Measurements from ENCODE around the gene RPL34.

RPL34 gene

GRCh38 chr4:108620101-108620932, at the start of gene RPL34:
Gene RPL34 (plus strand): TSS chr4:108620576. CDS start chr4:108621960, 1,384 bp downstream.
- TF ChIP-seq NFIC (IDR thresholded peaks at IDR 0.05): no peak
- no peak for TF ChIP-seq EP300 (IDR thresholded peaks at IDR 0.05; ENCODE audit: borderline replicate concordance)
- TF ChIP-seq USF1 (IDR thresholded peaks at IDR 0.05): no peak
- peak; percentile 89 for TF ChIP-seq CREB1 (IDR thresholded peaks at IDR 0.05; ENCODE audit: low read depth)
- TF ChIP-seq REST (IDR thresholded peaks at IDR 0.05; ENCODE audit: low read depth): no peak
- TF ChIP-seq MAX (IDR thresholded peaks at IDR 0.05): peak; percentile 79; the same call in 1 of the 2 replicates
- peak; percentile 97 for TF ChIP-seq YY1 (IDR thresholded peaks at IDR 0.05; ENCODE audit: low read depth)
- TF ChIP-seq TAF1 (IDR thresholded peaks at IDR 0.05; ENCODE audit: low read depth): peak; percentile 99
- TF ChIP-seq CEBPB (IDR thresholded peaks at IDR 0.05): peak; percentile 62
- TF ChIP-seq EGR1 (IDR thresholded peaks at IDR 0.05): peak; percentile 82
- no peak; the same call in 1 of the 2 replicates for TF ChIP-seq TEAD4 (IDR thresholded peaks at IDR 0.05)
- no peak for TF ChIP-seq RAD21 (IDR thresholded peaks at IDR 0.05; ENCODE audit: low read depth)
- peak; percentile 65 for TF ChIP-seq TCF12 (IDR thresholded peaks at IDR 0.05; ENCODE audit: low read depth)

- TF ChIP-seq CREB1 (IDR thresholded peaks at IDR 0.05; ENCODE audit: low read depth) (no peak), EGR1 (IDR thresholded peaks at IDR 0.05) (no peak)
Observed at GRCh38 chr4:108570993-108571569, 49.3 kb upstream of the RPL34 start.

- TF ChIP-seq RAD21 (IDR thresholded peaks at IDR 0.05; ENCODE audit: low read depth): no peak
- no peak for TF ChIP-seq TEAD4 (IDR thresholded peaks at IDR 0.05)
- TF ChIP-seq FOXM1 (IDR thresholded peaks at IDR 0.05; ENCODE audit: borderline replicate concordance, low read depth): no peak
- TF ChIP-seq ZBTB7A (IDR thresholded peaks at IDR 0.05; ENCODE audit: low read depth): no peak
- no peak for TF ChIP-seq EGR1 (IDR thresholded peaks at IDR 0.05)
- no peak for TF ChIP-seq REST (IDR thresholded peaks at IDR 0.05; ENCODE audit: low read depth)
Observed at GRCh38 chr4:108574402-108574801, 46.0 kb upstream of the RPL34 start.

- TF ChIP-seq RAD21 (IDR thresholded peaks at IDR 0.05; ENCODE audit: low read depth) (no peak), YY1 (IDR thresholded peaks at IDR 0.05; ENCODE audit: low read depth) (no peak), NFIC (IDR thresholded peaks at IDR 0.05) (no peak), CEBPB (IDR thresholded peaks at IDR 0.05) (no peak), REST (IDR thresholded peaks at IDR 0.05; ENCODE audit: low read depth) (no peak), EGR1 (IDR thresholded peaks at IDR 0.05) (no peak), TEAD4 (IDR thresholded peaks at IDR 0.05) (no peak), TCF12 (IDR thresholded peaks at IDR 0.05; ENCODE audit: low read depth) (no peak)
Observed at GRCh38 chr4:108581083-108581482, 39.3 kb upstream of the RPL34 start.

GRCh38 chr4:108586778-108587177, 33.6 kb upstream of the RPL34 start:
- TF ChIP-seq NFIC (IDR thresholded peaks at IDR 0.05) (no peak), CREB1 (IDR thresholded peaks at IDR 0.05; ENCODE audit: low read depth) (no peak), YY1 (IDR thresholded peaks at IDR 0.05; ENCODE audit: low read depth) (no peak), RAD21 (IDR thresholded peaks at IDR 0.05; ENCODE audit: low read depth) (no peak), REST (IDR thresholded peaks at IDR 0.05; ENCODE audit: low read depth) (no peak), CEBPB (IDR thresholded peaks at IDR 0.05) (no peak), EGR1 (IDR thresholded peaks at IDR 0.05) (no peak), USF1 (IDR thresholded peaks at IDR 0.05) (no peak), EP300 (IDR thresholded peaks at IDR 0.05; ENCODE audit: borderline replicate concordance) (no peak), TEAD4 (IDR thresholded peaks at IDR 0.05) (no peak), MAX (IDR thresholded peaks at IDR 0.05) (no peak), FOXM1 (IDR thresholded peaks at IDR 0.05; ENCODE audit: borderline replicate concordance, low read depth) (no peak), TAF1 (IDR thresholded peaks at IDR 0.05; ENCODE audit: low read depth) (no peak), ZBTB7A (IDR thresholded peaks at IDR 0.05; ENCODE audit: low read depth) (no peak), TCF12 (IDR thresholded peaks at IDR 0.05; ENCODE audit: low read depth) (no peak)

All from Ishikawa (cell line).